ENCODE results near the gene STOML1. TPM values are rescaled to one million over a fixed set of nuclear protein-coding genes. Genes with fewer than 3 reads are reported as not detected.

STOML1 gene
- total RNA-seq, 1 experiment from 2014 or later: 10.1 TPM

- H3K4me2 ChIP-seq (ENCODE audit: low read length): no peak overlapping the region
- intact Hi-C loops (cut with micrococcal nuclease): no loop called here
- ATAC-seq (no peak), DNase-seq (no peak)
- no peaks in the 10 kb centered on the region for H3K27me3 ChIP-seq (ENCODE audit: low read length)
- H3K4me3 ChIP-seq (ENCODE audit: low read length): no peak overlapping the region
- no peak overlapping the region for H2AFZ ChIP-seq (ENCODE audit: low read length)
- ChIA-PET CTCF (no interaction called here), POLR2A (ENCODE audit: unreplicated experiment) (no interaction called here)
- H3K79me2 ChIP-seq (ENCODE audit: low read length): peaks cover 32% of the 10 kb centered on the region; the same call in 1 of the 2 replicates
- peaks cover 5% of the 10 kb centered on the region; the same call in 1 of the 2 replicates for H3K36me3 ChIP-seq (ENCODE audit: low read depth, low read length)
- H3K9me2 ChIP-seq (replicated peaks; ENCODE audit: low read length): no peaks in the 10 kb centered on the region
- H3F3A ChIP-seq (ENCODE audit: low read length, unreplicated experiment): no peaks in the 10 kb centered on the region
- no peak overlapping the region for H3K27ac ChIP-seq (ENCODE audit: low read length)
- no peak overlapping the region for H3K9ac ChIP-seq (ENCODE audit: low read length)
- no TSS peak for BruUV-seq (replicated peaks)
- no peaks in the 10 kb centered on the region for H4K20me1 ChIP-seq (ENCODE audit: low read length)
- no peak for TF ChIP-seq CTCF (conservative IDR thresholded peaks at IDR 0.05; ENCODE audit: low read depth, low read length)
- TF ChIP-seq EZH2phosphoT487 (IDR thresholded peaks at IDR 0.05; ENCODE audit: borderline replicate concordance, low read length): no peak
- TF ChIP-seq EZH2 (IDR thresholded peaks at IDR 0.05; ENCODE audit: low read length, unreplicated experiment): no peak
- peaks cover 25% of the 10 kb centered on the region for H3K4me1 ChIP-seq (ENCODE audit: insufficient read depth, low read length)
- no peaks in the 10 kb centered on the region for H3K9me3 ChIP-seq (ENCODE audit: low read length)
Observed at GRCh38 chr15:74008901-74009300, 16.8 kb upstream of the STOML1 start.

- Histone ChIP-seq H3K4me3 (ENCODE audit: low read length) (no peak overlapping the region), H3K4me1 (ENCODE audit: insufficient read depth, low read length) (peaks cover 25% of the 10 kb centered on the region), H3K79me2 (ENCODE audit: low read length) (peaks cover 36% of the 10 kb centered on the region; the same call in 1 of the 2 replicates), H3K27ac (ENCODE audit: low read length) (no peak overlapping the region), H2AFZ (ENCODE audit: low read length) (no peak overlapping the region), H3K36me3 (ENCODE audit: low read depth, low read length) (peaks cover 9% of the 10 kb centered on the region; the same call in 1 of the 2 replicates), H3K9me2 (replicated peaks; ENCODE audit: low read length) (no peaks in the 10 kb centered on the region), H4K20me1 (ENCODE audit: low read length) (no peaks in the 10 kb centered on the region), H3K9ac (ENCODE audit: low read length) (no peak overlapping the region), H3K4me2 (ENCODE audit: low read length) (0 out of 2 replicates have a peak overlapping the region, but pooled peaks have one; percentile 5), H3K9me3 (ENCODE audit: low read length) (no peaks in the 10 kb centered on the region), H3F3A (ENCODE audit: low read length, unreplicated experiment) (no peaks in the 10 kb centered on the region), H3K27me3 (ENCODE audit: low read length) (no peaks in the 10 kb centered on the region)
- DNase-seq: no peak
- TF ChIP-seq CTCF (conservative IDR thresholded peaks at IDR 0.05; ENCODE audit: low read depth, low read length): no peak
- intact Hi-C loops (cut with micrococcal nuclease): no loop called here
- no TSS peak for BruUV-seq (replicated peaks)
- POLR2A ChIA-PET (ENCODE audit: unreplicated experiment): no interaction called here
- peak; percentile 55 for ATAC-seq
- CTCF ChIA-PET: no interaction called here
Observed at GRCh38 chr15:74007820-74008371, 15.8 kb upstream of the STOML1 start.

GRCh38 chr15:74006774-74007639 lies 14.9 kb upstream of the STOML1 start:
- BruUV-seq (replicated peaks): no TSS peak
- intact Hi-C loops (cut with micrococcal nuclease): no loop called here
- H3F3A ChIP-seq (ENCODE audit: low read length, unreplicated experiment): no peaks in the 10 kb centered on the region

More at GRCh38 chr15:74006774-74007639, 14.9 kb upstream of the STOML1 start:
- no peak overlapping the region for H3K27ac ChIP-seq (ENCODE audit: low read length)
- no peak overlapping the region for H3K4me3 ChIP-seq (ENCODE audit: low read length)
- no peak overlapping the region for H3K9ac ChIP-seq (ENCODE audit: low read length)
- ChIA-PET POLR2A (ENCODE audit: unreplicated experiment) (interaction anchor here (0.6 kb wide), 1 partner anchor 14 kb away, joined by 4 read pairs; no protein-coding TSS in a partner anchor), CTCF (no interaction called here)
- H2AFZ ChIP-seq (ENCODE audit: low read length): no peak overlapping the region
- no peak overlapping the region for H3K4me2 ChIP-seq (ENCODE audit: low read length)
- H3K36me3 ChIP-seq (ENCODE audit: low read depth, low read length): peaks cover 9% of the 10 kb centered on the region; the same call in 1 of the 2 replicates
- no peak for DNase-seq
- ATAC-seq: no peak
- no peaks in the 10 kb centered on the region for H4K20me1 ChIP-seq (ENCODE audit: low read length)
- TF ChIP-seq EZH2 (IDR thresholded peaks at IDR 0.05; ENCODE audit: low read length, unreplicated experiment) (no peak), CTCF (conservative IDR thresholded peaks at IDR 0.05; ENCODE audit: low read depth, low read length) (no peak), EZH2phosphoT487 (IDR thresholded peaks at IDR 0.05; ENCODE audit: borderline replicate concordance, low read length) (no peak)
- peaks cover 25% of the 10 kb centered on the region for H3K4me1 ChIP-seq (ENCODE audit: insufficient read depth, low read length)
- peaks cover 32% of the 10 kb centered on the region; the same call in 1 of the 2 replicates for H3K79me2 ChIP-seq (ENCODE audit: low read length)
- H3K27me3 ChIP-seq (ENCODE audit: low read length): no peaks in the 10 kb centered on the region
- no peaks in the 10 kb centered on the region for H3K9me2 ChIP-seq (replicated peaks; ENCODE audit: low read length)
- H3K9me3 ChIP-seq (ENCODE audit: low read length): no peaks in the 10 kb centered on the region

Measured in PC-3 (cell line).